DND-41 (cell line): Measurements from ENCODE around the gene CAGE1.
A peak's percentile ranks its signal among the peaks of the same experiment; 100 is the strongest.

Experiments used
- ATAC-seq: fragments of 200-7000 bp; cut with Tn5 transposase; 3 replicates; pipeline ENCODE4 v1.9.1; 2021; ENCODE audit warnings: low read depth; ENCODE audit not compliant: insufficient read depth
- DNase-seq: peaks from one replicate; pipeline ENCODE4 v3.0.0-alpha.2; 2020
- H2AFZ ChIP-seq: 2 replicates; pipeline ENCODE4 v1.6.0; 2012; ENCODE audit warnings: low read depth, low read length
- H3K27ac ChIP-seq: 2 replicates; pipeline ENCODE4 v1.5.1; 2012; ENCODE audit warnings: low read length, inconsistent platforms
- H3K27me3 ChIP-seq: fragments of 200-600 bp; sonication (generic); 2 replicates; pipeline ENCODE4 v1.6.0; 2012; ENCODE audit warnings: low read length, mild to moderate bottlenecking, inconsistent platforms; ENCODE audit not compliant: insufficient read depth, poor library complexity
- H3K36me3 ChIP-seq: 2 replicates; pipeline ENCODE4 v1.5.1; 2012; ENCODE audit warnings: low read length, inconsistent platforms; ENCODE audit not compliant: insufficient read depth
- H3K4me1 ChIP-seq: 2 replicates; pipeline ENCODE4 v1.5.1; 2012; ENCODE audit warnings: mild to moderate bottlenecking, low read length; ENCODE audit not compliant: insufficient read depth
- H3K4me2 ChIP-seq: 2 replicates; pipeline ENCODE4 v1.6.0; 2012; ENCODE audit warnings: mild to moderate bottlenecking, moderate library complexity, low read length, inconsistent platforms; ENCODE audit not compliant: insufficient read depth
- H3K4me3 ChIP-seq, 2 experiments: fragments of 200-600 bp in 1 of 2; shearing (Covaris generic) in 1 of 2; 2 replicates each; pipeline ENCODE4 v1.5.1; 2012 to 2016; ENCODE audit warnings: inconsistent platforms in 2 of 2, low read length in 2 of 2, mild to moderate bottlenecking in 2 of 2, low read depth in 1 of 2, moderate library complexity in 1 of 2
- H3K79me2 ChIP-seq: 2 replicates; pipeline ENCODE4 v1.6.0; 2012; ENCODE audit warnings: low read length, inconsistent platforms; ENCODE audit not compliant: insufficient read depth
- H3K9ac ChIP-seq: 2 replicates; pipeline ENCODE4 v1.6.0; 2012; ENCODE audit warnings: low read depth, mild to moderate bottlenecking, inconsistent platforms, low read length, moderate library complexity
- H3K9me3 ChIP-seq: 2 replicates; pipeline ENCODE4 v1.5.1; 2012; ENCODE audit warnings: low read length, moderate library complexity, mild to moderate bottlenecking, inconsistent platforms; ENCODE audit not compliant: insufficient read depth, severe bottlenecking
- H4K20me1 ChIP-seq: 2 replicates; pipeline ENCODE4 v1.6.0; 2012; ENCODE audit warnings: low read length; ENCODE audit not compliant: insufficient read depth
- CTCF ChIP-seq: IDR thresholded peaks from 2 replicates; pipeline ENCODE4 v1.5.1; 2012; ENCODE audit warnings: borderline replicate concordance, low read length, moderate library complexity, mild to moderate bottlenecking; ENCODE audit not compliant: poor library complexity, severe bottlenecking; ENCODE audit errors: extremely low read depth
- EZH2 ChIP-seq: IDR thresholded peaks from 3 replicates; pipeline ENCODE4 v1.6.1; 2012; ENCODE audit warnings: borderline replicate concordance, low read depth, mild to moderate bottlenecking, moderate library complexity, low read length, inconsistent platforms; ENCODE audit not compliant: severe bottlenecking

The CAGE1 gene

GRCh38 chr6:7390226-7390878 is 810 bp upstream of the CAGE1 start:
- ATAC-seq, result peak; percentile 29; the same call in 2 of the 3 replicates
- DNase-seq, result no peak
- Histone ChIP-seq H2AFZ (peak overlapping the region; percentile 88), H3K27me3 (no peaks in the 10 kb centered on the region), H3K9ac (peak overlapping the region; percentile 78), H3K9me3 (no peaks in the 10 kb centered on the region), H4K20me1 (peaks cover 14% of the 10 kb centered on the region; the same call in 1 of the 2 replicates), H3K79me2 (peaks cover 43% of the 10 kb centered on the region), H3K27ac (peak overlapping the region; percentile 89), H3K36me3 (peaks cover 30% of the 10 kb centered on the region), H3K4me2 (peak overlapping the region; percentile 99), H3K4me3 (peak overlapping the region; percentile 75 to 81), H3K4me1 (peaks cover 33% of the 10 kb centered on the region)
- TF ChIP-seq EZH2 (no peak), CTCF (peak; percentile 54)

- Histone ChIP-seq H3K4me3 (peak overlapping the region; percentile 75 to 81; a peak in 3 of 4 replicates), H3K9ac (peak overlapping the region; percentile 78), H3K4me1 (peaks cover 30% of the 10 kb centered on the region), H3K4me2 (peak overlapping the region; percentile 99), H3K27ac (peak overlapping the region; percentile 89), H3K36me3 (peaks cover 20% of the 10 kb centered on the region; the same call in 1 of the 2 replicates), H4K20me1 (peaks cover 14% of the 10 kb centered on the region; the same call in 1 of the 2 replicates), H3K9me3 (no peaks in the 10 kb centered on the region), H3K79me2 (peaks cover 43% of the 10 kb centered on the region), H2AFZ (peak overlapping the region; percentile 88), H3K27me3 (no peaks in the 10 kb centered on the region)
- ATAC-seq (no peak), DNase-seq (no peak)
- TF ChIP-seq CTCF (no peak), EZH2 (no peak)
Measured at GRCh38 chr6:7389162-7389450, 436 bp downstream of the CAGE1 start.

GRCh38 chr6:7381092-7381491 is 8.4 kb downstream of the CAGE1 start:
- TF ChIP-seq EZH2, result no peak
- TF ChIP-seq CTCF, result no peak
- DNase-seq (no peak), ATAC-seq (no peak)
- H2AFZ ChIP-seq, result no peak overlapping the region
- no peaks in the 10 kb centered on the region for H3K9me3 ChIP-seq
- no peak overlapping the region for H3K4me3 ChIP-seq
- no peaks in the 10 kb centered on the region for H3K4me1 ChIP-seq
- no peak overlapping the region for H3K9ac ChIP-seq
- H3K27me3 ChIP-seq, result no peaks in the 10 kb centered on the region
- H3K36me3 ChIP-seq, result no peaks in the 10 kb centered on the region
- no peak overlapping the region for H3K4me2 ChIP-seq
- H3K27ac ChIP-seq, result no peak overlapping the region
- no peaks in the 10 kb centered on the region for H3K79me2 ChIP-seq
- H4K20me1 ChIP-seq, result no peaks in the 10 kb centered on the region

GRCh38 chr6:7378740-7379139 is 10.8 kb downstream of the CAGE1 start:
- Histone ChIP-seq H3K9ac (no peak overlapping the region), H3K4me3 (no peak overlapping the region), H4K20me1 (no peaks in the 10 kb centered on the region), H2AFZ (no peak overlapping the region), H3K36me3 (no peaks in the 10 kb centered on the region), H3K79me2 (no peaks in the 10 kb centered on the region), H3K9me3 (no peaks in the 10 kb centered on the region), H3K27ac (no peak overlapping the region), H3K4me2 (no peak overlapping the region), H3K27me3 (no peaks in the 10 kb centered on the region), H3K4me1 (no peaks in the 10 kb centered on the region)
- TF ChIP-seq EZH2, result no peak
- no peak for TF ChIP-seq CTCF
- DNase-seq (no peak), ATAC-seq (no peak)
